Ovary (tissue), 3 donors: ENCODE data around the gene TRIO.

ENCODE experiments used
- EP300 ChIP-seq: sonication (generic); formaldehyde crosslinking; IDR thresholded peaks from one replicate; pipeline ENCODE4 v1.6.1; 2017; ENCODE audit warnings: antibody characterized with exemption
- POLR2A ChIP-seq: fragments of 450-650 bp; IDR thresholded peaks from one replicate; pipeline ENCODE4 v1.6.1; 2017; ENCODE audit warnings: antibody characterized with exemption, mild to moderate bottlenecking, moderate library complexity
- TF ChIP-seq, protein P1 (sequence below), 3 donors: fragments of 450-650 bp in 2 of 3; fragments of 200-600 bp in 1 of 3; IDR thresholded peaks; one replicate each; pipeline versions ENCODE4 v1.5.1 to v1.8.0; 2016 to 2022; ENCODE audit warnings: antibody characterized with exemption in 3 of 3, mild to moderate bottlenecking in 1 of 3
- donor health status: DM: no; HTN: no; CAD: no.

DNA sequence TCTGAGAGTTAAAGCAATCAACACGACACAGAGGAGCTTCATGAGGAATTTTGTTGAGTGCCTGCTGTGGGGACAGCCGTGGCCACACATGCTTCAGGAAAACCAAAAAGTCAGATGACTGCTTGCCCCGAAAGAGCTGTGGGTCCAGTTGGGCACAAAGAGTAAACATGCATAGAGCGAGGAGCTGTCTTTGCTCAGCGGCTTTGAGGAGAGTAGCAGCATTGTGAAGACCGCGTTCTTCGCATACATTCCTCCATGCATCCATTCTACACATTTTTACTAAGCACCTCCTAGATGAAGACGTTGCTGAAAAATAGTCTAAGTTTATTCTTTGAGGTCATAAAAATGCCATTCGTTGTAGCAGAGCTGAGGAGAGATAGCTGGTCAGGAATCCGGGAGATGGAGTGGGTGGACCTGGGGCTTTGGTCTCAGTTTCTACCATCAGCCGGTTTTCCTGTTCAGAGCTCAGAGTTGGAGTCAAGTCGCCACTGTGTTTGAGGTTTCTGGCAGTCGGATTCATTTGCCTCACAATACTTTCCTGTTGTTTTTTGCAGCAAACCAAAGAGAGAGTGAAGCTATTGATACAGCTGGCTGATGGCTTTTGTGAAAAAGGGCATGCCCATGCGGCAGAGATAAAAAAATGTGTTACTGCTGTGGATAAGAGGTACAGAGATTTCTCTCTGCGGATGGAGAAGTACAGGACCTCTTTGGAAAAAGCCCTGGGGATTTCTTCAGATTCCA is 243.9 kb downstream of the TRIO start:
- TF ChIP-seq, protein P1, sequence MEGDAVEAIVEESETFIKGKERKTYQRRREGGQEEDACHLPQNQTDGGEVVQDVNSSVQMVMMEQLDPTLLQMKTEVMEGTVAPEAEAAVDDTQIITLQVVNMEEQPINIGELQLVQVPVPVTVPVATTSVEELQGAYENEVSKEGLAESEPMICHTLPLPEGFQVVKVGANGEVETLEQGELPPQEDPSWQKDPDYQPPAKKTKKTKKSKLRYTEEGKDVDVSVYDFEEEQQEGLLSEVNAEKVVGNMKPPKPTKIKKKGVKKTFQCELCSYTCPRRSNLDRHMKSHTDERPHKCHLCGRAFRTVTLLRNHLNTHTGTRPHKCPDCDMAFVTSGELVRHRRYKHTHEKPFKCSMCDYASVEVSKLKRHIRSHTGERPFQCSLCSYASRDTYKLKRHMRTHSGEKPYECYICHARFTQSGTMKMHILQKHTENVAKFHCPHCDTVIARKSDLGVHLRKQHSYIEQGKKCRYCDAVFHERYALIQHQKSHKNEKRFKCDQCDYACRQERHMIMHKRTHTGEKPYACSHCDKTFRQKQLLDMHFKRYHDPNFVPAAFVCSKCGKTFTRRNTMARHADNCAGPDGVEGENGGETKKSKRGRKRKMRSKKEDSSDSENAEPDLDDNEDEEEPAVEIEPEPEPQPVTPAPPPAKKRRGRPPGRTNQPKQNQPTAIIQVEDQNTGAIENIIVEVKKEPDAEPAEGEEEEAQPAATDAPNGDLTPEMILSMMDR (IDR thresholded peaks at IDR 0.05): no peak
- TF ChIP-seq POLR2A (no peak), EP300 (no peak)
